Retina (tissue), 1 donor: ENCODE measurements around the gene PTPRD.
A peak's percentile ranks its signal among the peaks of the same experiment; 100 is the strongest.

Experiments
- DNase-seq: peaks from one replicate; pipeline ENCODE4 v3.0.0-alpha.2; 2016

PTPRD gene

GRCh38 chr9:8799615-8800014, 1813.2 kb downstream of the PTPRD start:
- DNase-seq, result no peak

DNA sequence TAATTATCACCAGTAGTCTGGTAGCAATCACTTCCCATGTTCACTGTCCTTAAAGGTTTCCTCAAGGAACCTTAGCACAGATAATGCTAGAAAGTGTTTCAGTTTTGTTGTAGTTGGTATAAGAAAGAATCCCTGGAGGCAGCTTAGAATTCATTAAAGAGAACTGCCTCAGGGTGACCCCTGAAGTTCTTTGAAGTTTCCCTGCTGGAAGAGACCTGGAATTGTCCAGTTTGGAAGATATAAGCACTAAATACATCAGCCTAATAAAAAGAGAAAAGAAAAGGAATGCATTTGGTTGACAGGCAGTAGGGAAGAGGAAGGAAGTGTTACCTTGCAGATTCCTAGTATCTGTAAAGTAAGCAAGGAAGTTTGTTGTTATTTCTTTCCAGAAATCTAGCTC, 1813.6 kb downstream of the PTPRD start:
- no peak for DNase-seq

DNA sequence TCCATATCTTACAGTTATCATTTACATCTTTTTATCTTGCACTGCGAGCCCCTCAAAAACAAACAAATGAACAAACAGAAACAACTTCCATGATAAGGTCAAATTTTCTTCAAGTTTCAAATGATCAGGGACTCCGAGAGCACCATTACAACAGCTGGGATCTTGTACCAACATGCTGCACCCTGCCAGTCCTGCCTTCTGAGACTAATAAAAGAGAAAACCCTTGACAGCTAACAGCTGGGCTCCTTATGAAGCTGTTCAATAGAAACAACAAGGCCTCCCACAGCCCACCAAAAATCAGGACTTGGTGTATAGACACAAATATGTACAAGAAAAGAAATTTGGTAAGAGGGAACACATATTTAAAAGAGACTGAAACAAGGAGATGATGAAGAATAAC, 1828.0 kb downstream of the PTPRD start:
- no peak for DNase-seq

DNA sequence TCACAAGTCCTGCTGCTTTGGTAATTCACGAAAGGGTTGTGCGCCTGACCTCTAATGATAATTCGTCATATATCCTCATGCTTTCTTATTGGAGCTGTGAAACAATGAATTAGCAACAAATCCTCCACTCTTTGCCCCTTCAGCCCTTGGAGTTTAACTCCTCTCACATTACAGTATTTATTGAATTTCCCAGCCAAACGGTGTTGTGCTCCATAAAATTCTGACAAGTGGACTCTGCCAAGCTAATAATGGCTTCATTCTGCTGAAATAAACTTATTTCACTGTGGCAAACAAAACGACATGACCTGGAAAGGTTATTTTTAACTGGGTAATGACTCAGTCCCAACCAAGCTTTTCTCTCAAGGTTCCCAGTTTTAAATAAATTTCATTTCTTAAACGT, 1828.9 kb downstream of the PTPRD start:
- no peak for DNase-seq

GRCh38 chr9:8782237-8782636, 1830.6 kb downstream of the PTPRD start:
- DNase-seq, result no peak

- DNase-seq, result no peak
Measured at GRCh38 chr9:8781458-8781857, 1831.3 kb downstream of the PTPRD start.

- DNase-seq, result no peak
Measured at GRCh38 chr9:8780386-8780785, 1832.4 kb downstream of the PTPRD start.

DNA sequence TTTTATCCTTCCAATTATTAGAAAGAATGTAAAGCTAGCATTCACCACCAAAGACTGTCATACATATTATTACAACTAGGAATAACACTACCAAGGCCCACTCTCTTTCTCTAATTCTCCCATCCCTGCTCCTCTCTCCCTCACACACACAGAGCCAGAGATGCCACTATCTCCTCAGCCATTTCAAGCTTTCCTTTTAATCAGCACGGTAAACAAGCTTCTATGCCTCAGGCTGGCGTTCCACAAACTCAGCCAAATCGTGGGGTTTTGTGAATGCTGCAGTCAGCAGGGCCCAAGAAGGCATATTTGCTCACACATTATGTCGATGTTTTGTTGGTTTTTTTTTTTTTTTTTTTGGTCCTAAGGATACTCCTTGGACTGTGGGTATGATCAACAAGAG, 1833.3 kb downstream of the PTPRD start:
- no peak for DNase-seq

- DNase-seq, result no peak
Measured at GRCh38 chr9:8778356-8778755, 1834.4 kb downstream of the PTPRD start.

- no peak for DNase-seq
Measured at GRCh38 chr9:8772302-8772701, 1840.5 kb downstream of the PTPRD start.

- no peak for DNase-seq
Measured at GRCh38 chr9:8769153-8769552, 1843.6 kb downstream of the PTPRD start.

DNA sequence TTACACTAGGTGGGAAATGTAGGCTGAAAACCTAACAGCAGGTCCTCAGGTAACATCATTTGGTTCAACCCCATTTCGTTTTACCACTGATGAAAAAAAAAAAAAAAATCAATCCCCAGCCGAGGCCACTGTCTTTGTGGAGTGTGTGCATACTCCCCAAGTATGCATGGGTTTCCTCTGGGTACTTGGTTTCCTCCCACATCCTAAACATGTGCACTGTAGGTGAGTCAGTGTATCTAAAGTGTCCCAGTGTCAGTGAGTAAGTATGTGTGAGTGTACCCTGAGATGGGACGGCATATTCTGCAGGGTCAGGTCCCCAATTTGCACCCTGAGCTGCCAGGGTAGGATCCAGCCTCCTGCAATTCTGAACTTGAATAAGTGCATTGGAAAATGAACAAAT, 1846.7 kb downstream of the PTPRD start:
- no peak for DNase-seq

DNA sequence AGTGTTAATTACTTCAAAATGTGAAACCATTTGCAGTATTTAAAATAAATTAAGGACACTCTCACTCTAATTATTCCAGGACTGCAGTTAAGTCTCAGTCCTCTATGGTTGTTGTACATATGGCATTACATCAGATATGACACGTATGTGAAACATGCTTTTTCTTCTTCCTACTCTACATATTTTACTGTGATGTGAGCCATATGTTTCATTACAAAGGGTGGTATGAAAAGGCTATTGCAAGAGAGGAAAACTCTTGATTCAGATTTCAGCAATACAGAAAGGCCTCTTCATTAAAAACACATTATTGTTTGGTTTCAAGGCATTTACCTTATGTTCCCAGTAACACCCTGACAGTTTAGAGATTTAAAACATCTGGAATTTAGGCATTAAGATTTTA, 1848.8 kb downstream of the PTPRD start:
- no peak for DNase-seq

GRCh38 chr9:8762479-8763085, 1850.2 kb downstream of the PTPRD start:
- no peak for DNase-seq

DNA sequence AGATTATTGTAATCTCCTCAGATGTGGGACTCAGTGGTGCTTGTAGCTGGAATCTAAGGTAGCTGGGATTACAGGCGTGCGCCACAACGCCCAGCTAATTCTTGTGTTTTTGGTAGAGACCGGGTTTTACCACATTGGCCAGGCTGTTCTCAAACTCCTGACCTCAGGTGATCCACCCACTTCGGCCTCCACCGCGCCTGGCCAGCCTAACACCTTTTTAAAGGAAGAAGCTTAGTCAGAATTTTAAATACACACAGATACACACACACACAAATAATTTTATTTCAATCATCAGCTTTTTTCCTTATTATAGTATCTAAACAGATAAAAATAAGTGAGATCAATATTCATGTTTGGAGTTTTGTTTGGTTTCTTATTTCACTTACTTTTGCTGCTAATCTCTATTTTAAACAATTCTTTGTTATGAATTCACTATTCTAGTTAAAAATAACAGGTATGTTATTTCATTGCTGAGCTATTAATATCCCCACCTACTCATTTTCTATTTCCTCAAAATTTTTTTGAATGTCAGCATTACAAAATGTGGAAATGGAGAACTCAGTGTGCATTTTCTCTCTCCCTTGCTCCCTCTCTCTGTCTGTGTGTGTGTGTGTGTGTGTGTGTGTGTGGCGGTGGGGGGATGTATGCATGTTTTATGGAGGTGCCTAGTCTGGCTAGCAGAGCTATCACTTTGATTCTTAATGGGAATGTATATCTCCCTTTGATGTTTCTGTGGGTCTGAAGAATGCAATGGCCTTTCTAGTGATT, 1852.6 kb downstream of the PTPRD start:
- no peak for DNase-seq

DNA sequence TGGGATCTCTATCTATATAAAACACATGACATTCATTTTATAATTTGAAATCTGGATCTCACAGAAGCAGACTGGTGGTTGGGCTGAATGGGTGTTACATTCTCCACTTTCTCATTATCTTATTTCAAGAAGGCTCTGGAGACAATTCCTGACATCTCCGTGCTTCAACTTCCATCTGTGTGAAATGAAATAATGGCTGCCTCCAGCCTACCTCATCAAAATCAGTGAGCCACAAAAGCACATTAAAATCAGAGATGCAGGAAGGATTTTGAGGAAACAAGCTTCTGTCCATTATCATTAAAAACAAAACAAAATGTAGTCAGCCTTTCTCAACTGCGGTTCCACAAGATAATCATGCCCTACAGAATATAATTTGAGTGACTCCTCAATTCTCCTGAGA, 1854.9 kb downstream of the PTPRD start:
- DNase-seq, result peak; percentile 25

GRCh38 chr9:8754751-8755150, 1858.1 kb downstream of the PTPRD start:
- no peak for DNase-seq

DNA sequence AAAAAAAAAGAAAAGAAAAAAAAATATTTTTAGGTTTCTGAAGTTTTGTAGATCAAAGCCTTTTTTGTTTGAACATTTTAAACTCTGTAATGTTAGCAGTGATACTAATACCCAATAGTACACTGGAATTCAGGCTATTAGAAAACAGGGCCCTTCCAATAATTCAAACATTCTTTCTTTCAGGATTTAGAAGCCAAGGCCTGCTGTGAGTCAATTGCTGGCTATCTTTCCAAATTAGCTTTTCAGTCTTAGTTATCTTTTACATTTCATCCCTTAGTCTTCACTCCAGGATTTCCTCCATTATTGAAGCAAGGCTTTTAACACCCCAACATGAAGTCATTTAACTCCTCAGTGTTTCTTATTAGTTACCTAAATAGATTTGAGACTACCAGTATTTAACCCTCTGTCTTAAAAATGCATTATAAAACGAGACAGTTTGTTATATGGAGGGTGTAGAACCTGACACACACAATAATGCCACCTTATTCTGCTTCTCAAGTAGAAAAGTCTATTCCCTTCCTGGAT, 1861.3 kb downstream of the PTPRD start:
- DNase-seq, result no peak

- DNase-seq, result peak; percentile 34
Measured at GRCh38 chr9:8750639-8751051, 1862.2 kb downstream of the PTPRD start.

GRCh38 chr9:8745347-8745746, 1867.5 kb downstream of the PTPRD start:
- DNase-seq, result no peak

GRCh38 chr9:8738945-8739344, 1873.9 kb downstream of the PTPRD start:
- DNase-seq, result no peak

DNA sequence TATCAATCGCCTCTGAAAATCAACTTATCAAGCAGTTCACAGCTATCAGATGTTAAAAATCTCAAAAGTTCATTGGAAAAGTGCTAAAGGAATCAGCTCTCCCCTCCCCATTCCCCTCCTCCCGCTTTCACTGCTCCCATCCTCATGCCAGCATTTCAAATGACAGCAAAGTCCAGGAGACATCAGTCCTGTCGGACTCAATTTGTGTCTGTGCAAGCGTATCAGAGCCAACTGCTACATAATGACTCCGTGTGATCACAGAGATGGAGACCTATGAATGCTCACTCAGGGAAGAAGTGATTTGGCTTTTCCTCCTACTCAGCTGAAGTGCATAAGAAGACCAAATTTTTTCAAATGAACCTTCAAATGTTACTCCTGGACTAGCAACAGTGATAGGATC, 1876.0 kb downstream of the PTPRD start:
- peak; percentile 77 for DNase-seq

DNA sequence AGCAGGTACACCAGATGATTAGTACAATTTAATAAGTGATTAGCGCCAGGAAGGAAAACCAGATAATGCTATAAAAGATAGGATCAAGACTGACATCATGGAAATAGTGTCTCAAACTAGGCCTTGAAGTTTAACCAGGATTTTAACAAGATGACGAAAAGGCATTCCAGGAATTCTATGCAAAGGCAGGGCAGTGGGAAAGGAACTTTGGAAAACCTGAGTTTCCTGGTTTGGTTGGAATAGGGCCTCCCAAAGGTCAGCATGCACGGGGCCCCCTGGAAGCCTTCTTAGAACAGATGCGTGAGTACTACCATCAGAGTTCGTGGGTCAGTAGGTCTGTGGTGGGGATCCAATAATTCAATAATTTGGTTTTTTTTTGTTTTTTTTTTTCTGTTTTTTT, 1878.0 kb downstream of the PTPRD start:
- DNase-seq, result no peak

- peak; percentile 76 for DNase-seq
Measured at GRCh38 chr9:8733131-8733954, 1879.5 kb downstream of the PTPRD start.
